Esophagus muscularis mucosa (tissue), 4 donors: Measurements from ENCODE around the gene ZNF627.

ENCODE experiments used
- CTCF ChIP-seq, 3 experiments: fragments of 200-600 bp in 2 of 3; fragments of 450-650 bp in 1 of 3; sonication (generic) in 2 of 3; IDR thresholded peaks; one replicate each; pipeline ENCODE4 v1.5.1; 2017 to 2019; ENCODE audit warnings: antibody characterized with exemption in 3 of 3, mild to moderate bottlenecking in 2 of 3, moderate library complexity in 1 of 3
- EP300 ChIP-seq: sonication (generic); formaldehyde crosslinking; IDR thresholded peaks from one replicate; pipeline ENCODE4 v1.6.1; 2017; ENCODE audit warnings: antibody characterized with exemption
- POLR2A ChIP-seq: fragments of 450-650 bp; IDR thresholded peaks from one replicate; pipeline ENCODE4 v1.6.1; 2017; ENCODE audit warnings: antibody characterized with exemption, moderate library complexity, mild to moderate bottlenecking, low read depth

GRCh38 chr19:11611730-11612129 is 14.4 kb downstream of the ZNF627 start:
- TF ChIP-seq CTCF (IDR thresholded peaks at IDR 0.05) (no peak), POLR2A (no peak), EP300 (no peak)
